ENCODE measurements around the gene KCNN3.

- TF ChIP-seq CTCF (conservative IDR thresholded peaks at IDR 0.05; ENCODE audit: low read depth, low read length): no peak
- TF ChIP-seq EZH2 (IDR thresholded peaks at IDR 0.05; ENCODE audit: borderline replicate concordance, low read depth, low read length, poor library complexity, severe bottlenecking): no peak
These were observed 56.7 kb downstream of the KCNN3 start for GRCh38 chr1:154813300-154813816.
